ENCODE results near the gene OR51F1. TPM values are rescaled to one million over a fixed set of nuclear protein-coding genes. Genes with fewer than 3 reads are reported as not detected.

OR51F1 gene
- total and polyA plus RNA-seq, 2 of the 8 experiments (the other 6 are each of a cell fraction or from before 2014, with no cell fraction given), result not detected

DNA sequence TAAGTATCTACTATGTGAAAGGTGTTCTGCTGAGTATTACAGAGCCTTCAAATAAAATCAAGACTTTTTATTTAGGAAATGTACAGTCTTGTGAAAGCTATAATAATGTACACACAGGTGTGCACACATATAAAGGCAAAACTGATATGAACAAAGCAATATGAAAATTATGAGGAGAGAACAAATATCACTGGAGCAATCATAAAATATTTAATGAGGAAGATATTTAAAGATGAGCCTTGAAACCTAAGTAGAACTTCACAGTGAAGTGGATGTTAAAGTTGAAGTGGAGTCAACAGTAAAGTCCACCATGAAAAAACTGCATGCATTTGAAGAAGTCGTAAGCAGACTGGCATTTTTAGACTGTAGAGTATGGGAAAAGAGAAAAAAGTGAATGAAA, 18.5 kb downstream of the OR51F1 start:
- no peaks in the 10 kb centered on the region for H3K9me3 ChIP-seq (ENCODE audit: insufficient read depth in 2 of 2, low read depth in 1 of 2, low read length in 1 of 2)
- no peaks in the 10 kb centered on the region for H3K79me2 ChIP-seq (ENCODE audit: control insufficient read depth in 1 of 2, insufficient read depth in 2 of 2, low read length in 2 of 2)
- POLR2A ChIA-PET (ENCODE audit: partially characterized antibody), result no interaction called here
- H2AK5ac ChIP-seq (ENCODE audit: low read depth, low read length), result no peak overlapping the region
- no peaks in the 10 kb centered on the region for H3K27me3 ChIP-seq (replicated peaks in 1 of 4; ENCODE audit: control insufficient read depth in 3 of 4, extremely low read depth in 1 of 4, insufficient read depth in 3 of 4, low read length in 3 of 4)
- DNase-seq (ENCODE audit: low read depth in 1 of 2, low spot score in 2 of 2), result no peak
- no peak for TF ChIP-seq FOSL1 (IDR thresholded peaks at IDR 0.05; ENCODE audit: insufficient read depth, low read depth, low read length)
- no peak for TF ChIP-seq SP1 (IDR thresholded peaks at IDR 0.05; ENCODE audit: low read depth, low read length)
- no peak for TF ChIP-seq TAF1 (IDR thresholded peaks at IDR 0.05; ENCODE audit: low read depth, low read length)
- no peaks in the 10 kb centered on the region for H3K36me3 ChIP-seq (ENCODE audit: control insufficient read depth in 2 of 4, insufficient read depth in 4 of 4, low read length in 3 of 4)
- H4K91ac ChIP-seq (replicated peaks; ENCODE audit: insufficient read length, low read length), result no peak overlapping the region
- no peaks in the 10 kb centered on the region for H3K23me2 ChIP-seq (ENCODE audit: low read depth, low read length)
- no peak overlapping the region for H3K4me3 ChIP-seq (ENCODE audit: extremely low read depth in 1 of 4, insufficient read depth in 2 of 4, low read depth in 3 of 4, low read length in 4 of 4)
- H3K4ac ChIP-seq (replicated peaks; ENCODE audit: insufficient read length, low read depth, low read length), result no peak overlapping the region
- H4K20me1 ChIP-seq (replicated peaks in 1 of 2; ENCODE audit: control insufficient read depth in 1 of 2, insufficient read depth in 2 of 2, low read length in 2 of 2), result no peaks in the 10 kb centered on the region
- WGBS, 2 experiments (ENCODE audit: extremely low coverage in 1 of 2, insufficient coverage in 1 of 2, insufficient read length in 1 of 2, insufficient replicate concordance in 2 of 2, low coverage in 1 of 2, low lambda C conversion rate in 2 of 2, missing lambda C conversion rate in 1 of 2), result 94% methylated on average over 1 of the region's 1 CpG; no CpG with 5 or more reads in 1 of the 2 experiments
- H2BK20ac ChIP-seq (ENCODE audit: low read length), result no peak overlapping the region
- no peak overlapping the region for H3K27ac ChIP-seq (ENCODE audit: low read depth, low read length)
- H3K9ac ChIP-seq (replicated peaks in 1 of 4; ENCODE audit: extremely low read depth in 1 of 4, low read depth in 3 of 4, low read length in 3 of 4), result no peak overlapping the region
- H3K18ac ChIP-seq (ENCODE audit: extremely low read depth, low read length), result no peak overlapping the region
- H2BK5ac ChIP-seq (ENCODE audit: low read depth, low read length), result no peak overlapping the region
- no peaks in the 10 kb centered on the region for H3K4me1 ChIP-seq (replicated peaks in 1 of 4; ENCODE audit: control insufficient read depth in 3 of 4, insufficient read depth in 4 of 4, low read length in 3 of 4)
- no peak overlapping the region for H2BK15ac ChIP-seq (ENCODE audit: low read length)
- no peak overlapping the region for H4K5ac ChIP-seq (ENCODE audit: insufficient read length, low read depth, low read length)
- no peak for FAIRE-seq
- H3K14ac ChIP-seq (ENCODE audit: insufficient read length), result no peak overlapping the region
- H2BK120ac ChIP-seq (replicated peaks; ENCODE audit: low read depth, low read length), result no peak overlapping the region
- no peak overlapping the region for H3K23ac ChIP-seq (ENCODE audit: insufficient read length)
- H4K8ac ChIP-seq (ENCODE audit: extremely low read depth, insufficient read depth, low read length), result no peak overlapping the region
- H2BK12ac ChIP-seq (ENCODE audit: low read depth, low read length), result no peak overlapping the region
- CTCF ChIA-PET (ENCODE audit: partially characterized antibody), result no interaction called here
- H3K56ac ChIP-seq (replicated peaks; ENCODE audit: insufficient read length, low read depth, low read length), result no peak overlapping the region
- H2AFZ ChIP-seq (ENCODE audit: low read length), result no peak overlapping the region
- H3K79me1 ChIP-seq (ENCODE audit: low read depth, low read length), result no peaks in the 10 kb centered on the region
- H3K4me2 ChIP-seq (ENCODE audit: insufficient read depth in 1 of 2, low read depth in 2 of 2, low read length in 2 of 2), result no peak overlapping the region

Measured in H1 (cell line).